GM18868 (cell line): ENCODE results near the gene IGSF9B.

Experiments
- ATAC-seq: cut with Tn5 transposase; IDR thresholded peaks from one replicate; pipeline ENCODE4 v1.9.1; 2021; ENCODE audit warnings: mild to moderate bottlenecking, moderate library complexity; ENCODE audit not compliant: unreplicated experiment

The IGSF9B gene

GRCh38 chr11:133921513-133921912 lies 35.3 kb downstream of the IGSF9B start:
- no peak for ATAC-seq

- ATAC-seq: no peak
Measured at GRCh38 chr11:133921026-133921425, 35.7 kb downstream of the IGSF9B start.

- no peak for ATAC-seq
Measured at GRCh38 chr11:133920109-133920990, 36.4 kb downstream of the IGSF9B start.

- ATAC-seq: no peak
Measured at GRCh38 chr11:133919330-133920108, 37.2 kb downstream of the IGSF9B start.

GRCh38 chr11:133918608-133919260 lies 38.0 kb downstream of the IGSF9B start:
- no peak for ATAC-seq

- ATAC-seq: no peak
Measured at GRCh38 chr11:133917921-133918607, 38.7 kb downstream of the IGSF9B start.

- ATAC-seq: no peak
Measured at GRCh38 chr11:133916784-133917440, 39.9 kb downstream of the IGSF9B start.

- ATAC-seq: no peak
Measured at GRCh38 chr11:133913761-133914160, 43.0 kb downstream of the IGSF9B start.

- ATAC-seq: peak; percentile 92
Measured at GRCh38 chr11:133911171-133911570, 45.6 kb downstream of the IGSF9B start.

GRCh38 chr11:133910101-133910500 lies 46.7 kb downstream of the IGSF9B start:
- ATAC-seq: no peak

GRCh38 chr11:133908827-133909226 lies 47.9 kb downstream of the IGSF9B start:
- ATAC-seq: no peak

- ATAC-seq: no peak
Measured at GRCh38 chr11:133907841-133908241, 48.9 kb downstream of the IGSF9B start.

- ATAC-seq: no peak
Measured at GRCh38 chr11:133907216-133907615, 49.6 kb downstream of the IGSF9B start.

GRCh38 chr11:133906746-133907145 lies 50.0 kb downstream of the IGSF9B start:
- ATAC-seq: no peak

- ATAC-seq: no peak
Measured at GRCh38 chr11:133906241-133906640, 50.5 kb downstream of the IGSF9B start.

GRCh38 chr11:133905677-133906156 lies 51.1 kb downstream of the IGSF9B start:
- ATAC-seq: peak; percentile 93

GRCh38 chr11:133904818-133905515 lies 51.8 kb downstream of the IGSF9B start:
- no peak for ATAC-seq

- no peak for ATAC-seq
Measured at GRCh38 chr11:133903875-133904817, 52.6 kb downstream of the IGSF9B start.
